ENCODE data around the gene MOK. TPM values are rescaled to one million over a fixed set of nuclear protein-coding genes. Genes with fewer than 3 reads are reported as not detected.

Gene MOK
- total RNA-seq, 6 experiments from 2014 or later = 2.7 to 4.7 (median 3.8) TPM

DNA sequence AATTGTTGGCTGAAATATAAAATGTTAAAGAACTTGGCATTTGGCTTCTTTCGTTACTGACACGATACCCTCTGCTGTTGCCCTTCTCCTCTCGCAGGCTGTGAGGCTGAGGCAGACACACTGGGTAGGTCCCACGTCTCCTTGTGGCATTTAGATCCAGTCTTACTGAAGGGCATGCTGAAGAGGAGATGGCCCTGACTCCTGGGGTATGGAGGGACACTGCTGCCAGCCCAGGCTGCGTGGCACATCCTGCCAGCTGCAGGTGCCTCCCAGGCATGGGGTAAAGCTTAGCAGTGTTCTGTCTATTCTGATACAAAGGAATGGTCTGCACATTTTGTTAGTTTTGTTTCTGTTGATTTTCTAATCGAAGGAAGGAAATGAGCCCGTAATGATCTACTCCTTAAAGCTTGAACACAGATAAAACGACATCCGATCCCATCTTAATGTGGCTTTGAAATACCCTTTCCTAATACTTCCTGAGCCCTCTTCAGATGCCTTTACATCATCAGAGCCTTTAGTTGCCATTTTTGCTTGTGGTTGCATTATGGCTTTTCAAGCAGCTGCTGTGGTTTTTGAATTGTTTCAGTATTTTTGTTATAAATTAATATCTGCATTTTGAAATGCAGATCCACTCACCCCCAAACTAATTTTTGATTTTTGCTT is 104.1 kb downstream of the MOK start:
- Histone ChIP-seq H3K4me3 (no peak overlapping the region), H3K27me3 (no peaks in the 10 kb centered on the region), H3K9me3 (no peaks in the 10 kb centered on the region), H3K36me3 (peaks cover 0 to 16% (median 0%) of the 10 kb centered on the region in 4 donors), H3K4me1 (peaks cover 0 to 6% (median 0%) of the 10 kb centered on the region in 4 donors), H3K27ac (no peak overlapping the region)
- TF ChIP-seq, protein P1, sequence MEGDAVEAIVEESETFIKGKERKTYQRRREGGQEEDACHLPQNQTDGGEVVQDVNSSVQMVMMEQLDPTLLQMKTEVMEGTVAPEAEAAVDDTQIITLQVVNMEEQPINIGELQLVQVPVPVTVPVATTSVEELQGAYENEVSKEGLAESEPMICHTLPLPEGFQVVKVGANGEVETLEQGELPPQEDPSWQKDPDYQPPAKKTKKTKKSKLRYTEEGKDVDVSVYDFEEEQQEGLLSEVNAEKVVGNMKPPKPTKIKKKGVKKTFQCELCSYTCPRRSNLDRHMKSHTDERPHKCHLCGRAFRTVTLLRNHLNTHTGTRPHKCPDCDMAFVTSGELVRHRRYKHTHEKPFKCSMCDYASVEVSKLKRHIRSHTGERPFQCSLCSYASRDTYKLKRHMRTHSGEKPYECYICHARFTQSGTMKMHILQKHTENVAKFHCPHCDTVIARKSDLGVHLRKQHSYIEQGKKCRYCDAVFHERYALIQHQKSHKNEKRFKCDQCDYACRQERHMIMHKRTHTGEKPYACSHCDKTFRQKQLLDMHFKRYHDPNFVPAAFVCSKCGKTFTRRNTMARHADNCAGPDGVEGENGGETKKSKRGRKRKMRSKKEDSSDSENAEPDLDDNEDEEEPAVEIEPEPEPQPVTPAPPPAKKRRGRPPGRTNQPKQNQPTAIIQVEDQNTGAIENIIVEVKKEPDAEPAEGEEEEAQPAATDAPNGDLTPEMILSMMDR (IDR thresholded peaks at IDR 0.05) = no peak
- no peak for TF ChIP-seq POLR2A (IDR thresholded peaks at IDR 0.05)
- ATAC-seq = no peak
- intact Hi-C loops (cut with DNase I) = no loop called here
- no peak for DNase-seq
- 70% methylated on average over 8 of the region's 9 CpGs for WGBS (ENCODE audit: insufficient coverage, low coverage, low lambda C conversion rate, missing lambda C conversion rate)

DNA sequence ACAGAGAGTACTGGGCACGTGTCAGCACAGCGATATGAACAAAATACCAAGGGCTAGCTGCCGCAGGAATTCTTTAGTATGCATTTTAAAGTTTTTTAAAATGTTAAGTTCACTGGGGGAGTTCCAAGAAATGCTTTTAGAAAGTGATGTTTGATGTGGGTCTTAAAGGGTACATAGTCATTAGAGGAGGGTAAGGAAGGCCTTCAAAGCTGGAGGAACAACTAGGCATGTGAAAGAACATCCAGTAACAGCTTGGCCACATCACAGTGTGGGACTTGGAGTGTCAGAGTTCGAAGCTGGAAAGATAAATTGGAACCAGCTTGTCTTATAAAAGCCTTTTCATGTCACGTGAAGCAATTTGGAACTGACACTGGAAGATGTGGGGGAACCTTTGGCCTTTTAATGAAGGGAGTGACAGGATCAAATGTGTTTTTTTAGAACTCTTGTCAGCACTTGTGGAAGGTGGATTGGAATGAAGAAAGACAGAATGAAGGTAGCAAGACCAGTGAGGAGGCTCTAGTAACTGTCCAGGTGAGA is 107.6 kb downstream of the MOK start:
- no peak for DNase-seq
- ATAC-seq = no peak
- no peak overlapping the region for H3K4me3 ChIP-seq
- no peak overlapping the region for H3K27ac ChIP-seq
- intact Hi-C loops (cut with DNase I) = no loop called here
- H3K36me3 ChIP-seq = peaks cover 0 to 9% (median 0%) of the 10 kb centered on the region in 4 donors
- 89% methylated on average over 5 of the region's 5 CpGs for WGBS (ENCODE audit: insufficient coverage, low coverage, low lambda C conversion rate, missing lambda C conversion rate)
- no peaks in the 10 kb centered on the region for H3K27me3 ChIP-seq
- TF ChIP-seq POLR2A (IDR thresholded peaks at IDR 0.05) = no peak
- TF ChIP-seq, protein P1 (IDR thresholded peaks at IDR 0.05) = no peak
- H3K9me3 ChIP-seq = no peaks in the 10 kb centered on the region
- peaks cover 0 to 6% (median 0%) of the 10 kb centered on the region in 4 donors for H3K4me1 ChIP-seq

DNA sequence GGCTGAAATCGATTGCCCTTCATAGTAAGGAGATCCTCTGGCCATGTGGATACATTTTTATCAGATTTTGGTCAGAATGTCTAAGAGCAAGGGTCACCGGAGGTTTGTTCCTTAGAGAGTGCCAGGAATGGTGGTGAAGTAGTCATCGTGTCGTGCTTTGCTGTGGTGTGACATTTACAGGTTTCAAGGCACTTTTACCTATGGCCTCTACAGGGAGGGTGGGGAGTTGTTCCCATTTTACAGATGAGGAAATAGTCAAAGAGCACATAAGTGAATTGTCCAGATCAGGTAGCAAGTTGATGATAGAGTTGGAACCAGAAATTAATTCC is 108.1 kb downstream of the MOK start:
- Histone ChIP-seq H3K9me3 (no peaks in the 10 kb centered on the region), H3K27ac (no peak overlapping the region), H3K4me1 (peaks cover 0 to 6% (median 0%) of the 10 kb centered on the region in 4 donors), H3K4me3 (no peak overlapping the region), H3K27me3 (no peaks in the 10 kb centered on the region), H3K36me3 (peaks cover 0 to 9% (median 0%) of the 10 kb centered on the region in 4 donors)
- TF ChIP-seq POLR2A (IDR thresholded peaks at IDR 0.05) = no peak
- TF ChIP-seq, protein P1 (IDR thresholded peaks at IDR 0.05) = no peak
- 97% methylated on average over 4 of the region's 4 CpGs for WGBS (ENCODE audit: insufficient coverage, low coverage, low lambda C conversion rate, missing lambda C conversion rate)
- intact Hi-C loops (cut with DNase I) = no loop called here
- DNase-seq (no peak), ATAC-seq (no peak)

DNA sequence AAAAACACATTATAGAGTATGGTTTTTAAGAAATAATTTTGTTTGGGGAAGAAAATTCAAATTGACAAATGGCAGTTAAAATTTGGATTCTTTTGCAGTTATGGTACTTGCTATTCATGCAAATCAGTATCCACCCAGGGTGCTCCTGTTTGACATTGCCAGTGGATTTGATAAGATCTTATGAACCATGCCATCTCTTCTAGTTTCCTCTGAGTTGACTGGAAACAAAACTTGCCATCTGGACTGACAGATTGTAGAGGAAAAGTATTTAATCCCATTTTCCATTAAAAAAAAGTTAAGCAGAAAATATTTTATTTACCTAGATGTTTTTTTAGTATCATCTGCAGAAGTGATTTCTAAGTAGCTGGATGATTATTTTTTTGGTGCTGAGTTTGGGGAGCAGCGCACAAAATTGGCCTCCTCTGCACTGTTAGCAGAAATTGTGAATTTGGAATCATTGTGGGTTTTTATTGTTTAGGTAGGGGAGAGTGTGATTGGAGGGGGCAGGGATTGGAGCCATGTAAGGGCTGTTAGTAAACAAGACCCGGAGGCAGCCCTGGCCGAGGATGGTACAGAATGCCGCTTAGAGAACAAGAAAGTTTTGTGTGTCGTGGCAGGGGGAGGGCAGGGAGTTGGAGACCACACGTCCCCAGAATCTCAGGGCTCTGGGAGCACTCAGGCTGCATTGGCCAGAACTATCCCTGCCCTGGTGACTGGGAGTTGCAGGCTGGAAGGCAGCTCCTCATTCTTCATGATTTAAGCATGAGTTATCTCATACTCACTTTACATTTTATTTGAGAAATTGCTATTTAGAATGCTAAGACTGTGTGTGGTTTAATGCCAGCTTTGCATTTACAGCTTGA is 108.7 kb downstream of the MOK start:
- Histone ChIP-seq H3K36me3 (peaks cover 0 to 9% (median 0%) of the 10 kb centered on the region in 4 donors), H3K4me1 (peaks cover 0 to 12% (median 0%) of the 10 kb centered on the region in 4 donors), H3K27me3 (no peaks in the 10 kb centered on the region), H3K9me3 (no peaks in the 10 kb centered on the region), H3K4me3 (no peak overlapping the region), H3K27ac (no peak overlapping the region)
- intact Hi-C loops (cut with DNase I) = no loop called here
- 95% methylated on average over 5 of the region's 6 CpGs for WGBS (ENCODE audit: insufficient coverage, low coverage, low lambda C conversion rate, missing lambda C conversion rate)
- TF ChIP-seq POLR2A (IDR thresholded peaks at IDR 0.05) = no peak
- TF ChIP-seq, protein P1 (IDR thresholded peaks at IDR 0.05) = no peak
- ATAC-seq = no peak
- DNase-seq = no peak
